PC-3 (cell line): ENCODE data around the gene LRIG3. TPM values are rescaled to one million over a fixed set of nuclear protein-coding genes. Genes with fewer than 3 reads are reported as not detected.

ENCODE experiments used
- ATAC-seq: fragments of 200-7000 bp; cut with Tn5 transposase; 2 replicates; pipeline ENCODE4 v1.9.1; 2020; ENCODE audit warnings: mild to moderate bottlenecking, moderate library complexity
- BruUV-seq: library from RNA; stranded (reverse); fragments of 400-500 nt; replicated peaks from 2 replicates; lab custom pipeline; 2021; lab: Mats Ljungman, UMichigan
- CTCF ChIA-PET: fragments of 300-600 bp; sonication (Branson Sonifier 250); formaldehyde crosslinking; loops from one replicate; lab custom pipeline; 2022; ENCODE audit warnings: antibody characterized with exemption; lab: Charles Lee
- POLR2A ChIA-PET: fragments of 300-600 bp; sonication (Branson Sonifier 250); formaldehyde crosslinking; loops from one replicate; lab custom pipeline; 2022; ENCODE audit warnings: antibody characterized with exemption; ENCODE audit not compliant: unreplicated experiment; lab: Charles Lee
- DNase-seq: peaks from one replicate; pipeline ENCODE4 v3.0.0-alpha.2; 2015
- H2AFZ ChIP-seq: fragments of 300-600 bp; sonication (generic); 2 replicates; pipeline ENCODE4 v1.6.0; 2016; ENCODE audit warnings: antibody characterized with exemption, low read length
- H3F3A ChIP-seq: fragments of 300-600 bp; sonication (generic); one replicate; pipeline ENCODE4 v1.6.0; 2017; ENCODE audit warnings: antibody characterized with exemption, low read length, control low read depth, mild to moderate bottlenecking; ENCODE audit not compliant: unreplicated experiment
- H3K27ac ChIP-seq: fragments of 300-600 bp; sonication (generic); 2 replicates; pipeline ENCODE4 v1.5.1; 2016; ENCODE audit warnings: mild to moderate bottlenecking, low read length
- H3K27me3 ChIP-seq: fragments of 300-600 bp; sonication (generic); 2 replicates; pipeline ENCODE4 v1.6.1; 2016; ENCODE audit warnings: low read length, mixed read lengths
- H3K36me3 ChIP-seq: fragments of 300-600 bp; sonication (generic); 2 replicates; pipeline ENCODE4 v1.6.1; 2016; ENCODE audit warnings: low read depth, mixed run types, low read length, mixed read lengths
- H3K4me1 ChIP-seq: fragments of 300-600 bp; sonication (generic); 2 replicates; pipeline ENCODE4 v1.5.1; 2016; ENCODE audit warnings: low read length; ENCODE audit not compliant: insufficient read depth
- H3K4me2 ChIP-seq: fragments of 300-600 bp; sonication (generic); 2 replicates; pipeline ENCODE4 v1.6.0; 2016; ENCODE audit warnings: low read length
- H3K4me3 ChIP-seq: fragments of 300-600 bp; sonication (generic); 2 replicates; pipeline ENCODE4 v1.5.1; 2016; ENCODE audit warnings: mild to moderate bottlenecking, low read length, mixed read lengths
- H3K79me2 ChIP-seq: fragments of 300-600 bp; sonication (generic); 2 replicates; pipeline ENCODE4 v1.6.1; 2017; ENCODE audit warnings: low read length, mixed read lengths
- H3K9ac ChIP-seq: fragments of 300-600 bp; sonication (generic); 2 replicates; pipeline ENCODE4 v1.6.0; 2016; ENCODE audit warnings: mild to moderate bottlenecking, low read length
- H3K9me2 ChIP-seq: fragments of 300-600 bp; sonication (generic); replicated peaks from 2 replicates; pipeline ENCODE4 v1.6.1; 2016; ENCODE audit warnings: mixed run types, low read length, mixed read lengths
- H3K9me3 ChIP-seq: fragments of 300-600 bp; sonication (generic); 2 replicates; pipeline ENCODE4 v1.6.1; 2016; ENCODE audit warnings: low read length, mixed read lengths
- H4K20me1 ChIP-seq: fragments of 300-600 bp; sonication (generic); 2 replicates; pipeline ENCODE4 v1.6.1; 2016; ENCODE audit warnings: low read length, mixed read lengths
- CTCF ChIP-seq: fragments of 300-600 bp; sonication (generic); conservative IDR thresholded peaks from 2 replicates; pipeline ENCODE4 v1.5.1; 2017; ENCODE audit warnings: antibody characterized with exemption, low read depth, mild to moderate bottlenecking, low read length
- EZH2 ChIP-seq: fragments of 300-600 bp; sonication (generic); IDR thresholded peaks from one replicate; pipeline ENCODE4 v1.6.1; 2017; ENCODE audit warnings: antibody characterized with exemption, mild to moderate bottlenecking, low read length; ENCODE audit not compliant: unreplicated experiment
- EZH2phosphoT487 ChIP-seq: fragments of 300-600 bp; sonication (generic); IDR thresholded peaks from 2 replicates; pipeline ENCODE4 v1.6.1; 2018; ENCODE audit warnings: mild to moderate bottlenecking, antibody characterized with exemption, low read length, borderline replicate concordance
- intact Hi-C: fragments of 100-400 bp; cut with micrococcal nuclease; formaldehyde crosslinking; loops from 2 replicates; pipeline ENCODE4 v1.9.0; 2023
- total RNA-seq: library from RNA; depleted of rRNA; stranded (reverse); fragments of >200 nt; gene quantifications from 2 replicates; pipeline ENCODE4 v1.2.3, GENCODE V29; 2014

LRIG3 gene
- total RNA-seq, 1 experiment from 2014 or later, result 8.6 TPM

- TF ChIP-seq CTCF (no peak), EZH2phosphoT487 (no peak), EZH2 (no peak)
Measured at GRCh38 chr12:58901664-58902063, 18.6 kb downstream of the LRIG3 start.

GRCh38 chr12:58897969-58898368 is 22.3 kb downstream of the LRIG3 start:
- Histone ChIP-seq H2AFZ (no peak overlapping the region), H4K20me1 (no peaks in the 10 kb centered on the region), H3K27ac (no peak overlapping the region), H3K4me2 (no peak overlapping the region), H3K36me3 (no peaks in the 10 kb centered on the region), H3K9me2 (no peaks in the 10 kb centered on the region), H3K4me3 (no peak overlapping the region), H3K27me3 (no peaks in the 10 kb centered on the region), H3K9me3 (no peaks in the 10 kb centered on the region), H3K9ac (no peak overlapping the region), H3K79me2 (peaks cover 16% of the 10 kb centered on the region; the same call in 1 of the 2 replicates), H3F3A (no peaks in the 10 kb centered on the region), H3K4me1 (peaks cover 32% of the 10 kb centered on the region)
- DNase-seq (no peak), ATAC-seq (no peak)
- intact Hi-C loops, result no loop called here
- no TSS peak for BruUV-seq
- CTCF ChIA-PET, result no interaction called here
- POLR2A ChIA-PET, result no interaction called here
- TF ChIP-seq EZH2 (no peak), CTCF (no peak), EZH2phosphoT487 (no peak)

More at GRCh38 chr12:58901664-58902063, 18.6 kb downstream of the LRIG3 start:
- Histone ChIP-seq H3F3A (no peaks in the 10 kb centered on the region), H3K9me3 (no peaks in the 10 kb centered on the region), H4K20me1 (no peaks in the 10 kb centered on the region), H3K4me3 (no peak overlapping the region), H3K4me1 (peaks cover 9% of the 10 kb centered on the region), H3K27me3 (no peaks in the 10 kb centered on the region), H3K27ac (no peak overlapping the region), H3K9ac (no peak overlapping the region), H3K79me2 (no peaks in the 10 kb centered on the region), H3K4me2 (no peak overlapping the region), H3K36me3 (peaks cover 7% of the 10 kb centered on the region; the same call in 1 of the 2 replicates), H3K9me2 (no peaks in the 10 kb centered on the region), H2AFZ (no peak overlapping the region)
- ATAC-seq (no peak), DNase-seq (no peak)
- ChIA-PET CTCF (no interaction called here), POLR2A (no interaction called here)
- no TSS peak for BruUV-seq
- intact Hi-C loops, result no loop called here

GRCh38 chr12:58896278-58896677 is 24.0 kb downstream of the LRIG3 start:
- ChIA-PET CTCF (no interaction called here), POLR2A (no interaction called here)
- TF ChIP-seq CTCF (no peak), EZH2 (no peak), EZH2phosphoT487 (no peak)
- peaks cover 21% of the 10 kb centered on the region; the same call in 1 of the 2 replicates for H3K79me2 ChIP-seq
- no peaks in the 10 kb centered on the region for H3F3A ChIP-seq
- intact Hi-C loops, result no loop called here
- DNase-seq (peak; percentile 81), ATAC-seq (peak; percentile 76)
- H3K9ac ChIP-seq, result no peak overlapping the region
- no peak overlapping the region for H3K27ac ChIP-seq
- no peaks in the 10 kb centered on the region for H4K20me1 ChIP-seq
- no peaks in the 10 kb centered on the region for H3K9me2 ChIP-seq
- H3K4me2 ChIP-seq, result peak overlapping the region; percentile 47
- H3K9me3 ChIP-seq, result no peaks in the 10 kb centered on the region
- H3K4me1 ChIP-seq, result peaks cover 32% of the 10 kb centered on the region
- H2AFZ ChIP-seq, result no peak overlapping the region
- H3K4me3 ChIP-seq, result peak overlapping the region; percentile 6; the same call in 1 of the 2 replicates
- H3K27me3 ChIP-seq, result no peaks in the 10 kb centered on the region
- H3K36me3 ChIP-seq, result no peaks in the 10 kb centered on the region
- BruUV-seq, result no TSS peak
